ENCODE measurements around the gene CHMP5. TPM values are rescaled to one million over a fixed set of nuclear protein-coding genes. Genes with fewer than 3 reads are reported as not detected.

The CHMP5 gene
- total and polyA plus RNA-seq, 2 donors, result 79.8 to 118 TPM

DNA sequence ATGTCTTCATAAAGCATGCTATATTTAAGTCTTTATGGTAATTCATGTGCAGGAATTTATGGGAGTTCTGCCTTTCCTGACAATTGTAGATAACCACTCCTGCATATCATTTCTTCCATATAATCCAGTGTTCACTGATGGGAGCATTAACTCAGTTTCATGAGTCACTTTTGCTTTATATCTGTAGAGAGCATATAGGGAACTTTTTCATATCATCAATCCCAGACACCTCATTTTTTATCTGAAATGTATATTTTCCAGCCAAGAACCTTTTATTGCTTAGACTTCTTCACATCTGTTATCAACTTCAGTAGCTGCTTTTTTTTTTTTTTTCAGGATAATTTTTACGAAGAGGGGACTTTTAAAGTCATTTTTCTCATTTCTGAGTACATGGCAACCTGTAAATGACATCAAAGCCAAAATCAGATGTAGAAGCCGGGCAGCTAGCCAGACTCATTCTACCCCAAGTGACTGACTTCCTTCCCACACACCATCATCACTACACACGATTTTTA is 66.6 kb downstream of the CHMP5 start:
- WGBS, result 95% methylated on average over 3 of the region's 3 CpGs
- Histone ChIP-seq H3K27ac (ENCODE audit: low read depth in 1 of 2, low read length in 1 of 2) (no peak overlapping the region), H3K27me3 (ENCODE audit: control insufficient read depth in 2 of 2, insufficient read depth in 1 of 2, low read length in 1 of 2) (no peaks in the 10 kb centered on the region), H3K4me1 (ENCODE audit: control insufficient read depth in 2 of 2, insufficient read depth in 2 of 2, low read length in 2 of 2) (no peaks in the 10 kb centered on the region), H3K9me3 (ENCODE audit: control insufficient read depth in 2 of 2, insufficient read depth in 1 of 2, low read length in 1 of 2) (no peaks in the 10 kb centered on the region), H3K36me3 (ENCODE audit: control insufficient read depth in 2 of 2, insufficient read depth in 2 of 2, low read length in 1 of 2) (peaks cover 43 to 59% of the 10 kb centered on the region in 2 donors), H3K4me3 (ENCODE audit: low read length in 2 of 2) (no peak overlapping the region)
- DNase-seq (ENCODE audit: low read depth in 6 of 9, low spot score in 9 of 9), result no peak

Other genes starting within 250 kb of the CHMP5 start
- 138 TPM for gene DNAJA1, start 239.8 kb upstream of the CHMP5 start, total RNA-seq
- gene DNAJA1, start 239.8 kb upstream of the CHMP5 start, polyA plus RNA-seq, result 86.5 TPM
- gene SMU1, start 188.4 kb upstream of the CHMP5 start, total RNA-seq, result 27.3 TPM
- gene SMU1, start 188.4 kb upstream of the CHMP5 start, polyA plus RNA-seq, result 14.9 TPM
- gene B4GALT1, start 97.7 kb upstream of the CHMP5 start, total RNA-seq, result 6.9 TPM
- 37.1 TPM for gene B4GALT1, start 97.7 kb upstream of the CHMP5 start, polyA plus RNA-seq
- 0.38 TPM for gene SPINK4, start 24.9 kb upstream of the CHMP5 start, total RNA-seq
- gene SPINK4, start 24.9 kb upstream of the CHMP5 start, polyA plus RNA-seq, result 2.1 TPM
- 50.0 TPM for gene BAG1, start 341 bp upstream of the CHMP5 start, total RNA-seq
- 88.8 TPM for gene BAG1, start 341 bp upstream of the CHMP5 start, polyA plus RNA-seq
- 23.3 TPM for gene NFX1, start 25.5 kb downstream of the CHMP5 start, total RNA-seq
- gene NFX1, start 25.5 kb downstream of the CHMP5 start, polyA plus RNA-seq, result 15.5 TPM
- 0.24 TPM for gene AQP7, start 137.5 kb downstream of the CHMP5 start, total RNA-seq
- 1.3 TPM for gene AQP7, start 137.5 kb downstream of the CHMP5 start, polyA plus RNA-seq
- gene AQP3, start 182.5 kb downstream of the CHMP5 start, total RNA-seq, result 256 TPM
- gene AQP3, start 182.5 kb downstream of the CHMP5 start, polyA plus RNA-seq, result 129 TPM
- gene NOL6, start 208.9 kb downstream of the CHMP5 start, total RNA-seq, result 12.0 TPM
- 29.5 TPM for gene NOL6, start 208.9 kb downstream of the CHMP5 start, polyA plus RNA-seq